WTC11 (cell line): Measurements from ENCODE around the gene ATF3.

Experiments used
- ATF3 ChIP-seq: sonication (generic); formaldehyde crosslinking; conservative IDR thresholded peaks from 2 replicates; pipeline ENCODE4 v1.8.1; 2022; ENCODE audit warnings: mild to moderate bottlenecking, missing genetic modification reagents
- E2F1 ChIP-seq: sonication (generic); formaldehyde crosslinking; IDR thresholded peaks from 2 replicates; pipeline ENCODE4 v1.8.0; 2022; ENCODE audit warnings: mild to moderate bottlenecking, missing genetic modification reagents
- GABPB1 ChIP-seq: sonication (generic); formaldehyde crosslinking; IDR thresholded peaks from 2 replicates; pipeline ENCODE4 v1.8.1; 2023; ENCODE audit warnings: mild to moderate bottlenecking, missing genetic modification reagents
- JUN ChIP-seq: sonication (generic); formaldehyde crosslinking; IDR thresholded peaks from 2 replicates; pipeline ENCODE4 v1.8.0; 2023; ENCODE audit warnings: mild to moderate bottlenecking, missing genetic modification reagents
- MXD4 ChIP-seq: fragments of 250-450 bp; sonication (Bioruptor Pico); IDR thresholded peaks from 2 replicates; pipeline ENCODE4 v1.8.0; 2021; ENCODE audit warnings: mild to moderate bottlenecking, moderate library complexity, borderline replicate concordance
- NFE2L1 ChIP-seq: sonication (generic); formaldehyde crosslinking; IDR thresholded peaks from 2 replicates; pipeline ENCODE4 v1.8.1; 2023; ENCODE audit warnings: missing genetic modification reagents
- PRDM15 ChIP-seq: sonication (generic); formaldehyde crosslinking; IDR thresholded peaks from 2 replicates; pipeline ENCODE4 v1.8.0; 2022; ENCODE audit warnings: missing genetic modification reagents
- SP1 ChIP-seq: sonication (generic); formaldehyde crosslinking; conservative IDR thresholded peaks from 2 replicates; pipeline ENCODE4 v1.8.1; 2022; ENCODE audit warnings: missing genetic modification reagents
- STAT6 ChIP-seq: sonication (generic); formaldehyde crosslinking; conservative IDR thresholded peaks from 2 replicates; pipeline ENCODE4 v1.8.1; 2023; ENCODE audit warnings: mild to moderate bottlenecking, low read depth, missing genetic modification reagents, moderate library complexity
- TP53 ChIP-seq: sonication (generic); formaldehyde crosslinking; IDR thresholded peaks from 2 replicates; pipeline ENCODE4 v1.8.1; 2023; ENCODE audit warnings: mild to moderate bottlenecking, missing genetic modification reagents
- USF1 ChIP-seq: sonication (generic); formaldehyde crosslinking; IDR thresholded peaks from 2 replicates; pipeline ENCODE4 v1.8.0; 2022; ENCODE audit warnings: mild to moderate bottlenecking, missing genetic modification reagents
- ZNF263 ChIP-seq: sonication (generic); formaldehyde crosslinking; IDR thresholded peaks from 2 replicates; pipeline ENCODE4 v1.8.1; 2022; ENCODE audit warnings: low read depth, mild to moderate bottlenecking, moderate library complexity, missing genetic modification reagents
- TF ChIP-seq, protein P1 (sequence below): sonication (generic); formaldehyde crosslinking; IDR thresholded peaks from 2 replicates; pipeline ENCODE4 v1.8.1; 2022; ENCODE audit warnings: mild to moderate bottlenecking, missing genetic modification reagents, moderate library complexity, borderline replicate concordance
- TF ChIP-seq, protein P2 (sequence below): fragments of 200-600 bp; IDR thresholded peaks from 2 replicates; pipeline ENCODE4 v1.8.0; 2022; ENCODE audit warnings: antibody characterized with exemption

GRCh38 chr1:212566522-212567479 lies 41.8 kb upstream of the ATF3 start:
- TF ChIP-seq, protein P1, sequence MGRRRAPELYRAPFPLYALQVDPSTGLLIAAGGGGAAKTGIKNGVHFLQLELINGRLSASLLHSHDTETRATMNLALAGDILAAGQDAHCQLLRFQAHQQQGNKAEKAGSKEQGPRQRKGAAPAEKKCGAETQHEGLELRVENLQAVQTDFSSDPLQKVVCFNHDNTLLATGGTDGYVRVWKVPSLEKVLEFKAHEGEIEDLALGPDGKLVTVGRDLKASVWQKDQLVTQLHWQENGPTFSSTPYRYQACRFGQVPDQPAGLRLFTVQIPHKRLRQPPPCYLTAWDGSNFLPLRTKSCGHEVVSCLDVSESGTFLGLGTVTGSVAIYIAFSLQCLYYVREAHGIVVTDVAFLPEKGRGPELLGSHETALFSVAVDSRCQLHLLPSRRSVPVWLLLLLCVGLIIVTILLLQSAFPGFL (CRISPR knock-in tag): no peak
- TF ChIP-seq ATF3 (CRISPR knock-in tag) (no peak), PRDM15 (CRISPR knock-in tag) (no peak), TP53 (CRISPR knock-in tag) (no peak), JUN (CRISPR knock-in tag) (no peak), E2F1 (CRISPR knock-in tag) (no peak), GABPB1 (CRISPR knock-in tag) (no peak), ZNF263 (CRISPR knock-in tag) (no peak), SP1 (CRISPR knock-in tag) (no peak), USF1 (CRISPR knock-in tag) (no peak), STAT6 (no peak), NFE2L1 (no peak), MXD4 (CRISPR knock-in tag) (no peak)
- TF ChIP-seq, protein P2, sequence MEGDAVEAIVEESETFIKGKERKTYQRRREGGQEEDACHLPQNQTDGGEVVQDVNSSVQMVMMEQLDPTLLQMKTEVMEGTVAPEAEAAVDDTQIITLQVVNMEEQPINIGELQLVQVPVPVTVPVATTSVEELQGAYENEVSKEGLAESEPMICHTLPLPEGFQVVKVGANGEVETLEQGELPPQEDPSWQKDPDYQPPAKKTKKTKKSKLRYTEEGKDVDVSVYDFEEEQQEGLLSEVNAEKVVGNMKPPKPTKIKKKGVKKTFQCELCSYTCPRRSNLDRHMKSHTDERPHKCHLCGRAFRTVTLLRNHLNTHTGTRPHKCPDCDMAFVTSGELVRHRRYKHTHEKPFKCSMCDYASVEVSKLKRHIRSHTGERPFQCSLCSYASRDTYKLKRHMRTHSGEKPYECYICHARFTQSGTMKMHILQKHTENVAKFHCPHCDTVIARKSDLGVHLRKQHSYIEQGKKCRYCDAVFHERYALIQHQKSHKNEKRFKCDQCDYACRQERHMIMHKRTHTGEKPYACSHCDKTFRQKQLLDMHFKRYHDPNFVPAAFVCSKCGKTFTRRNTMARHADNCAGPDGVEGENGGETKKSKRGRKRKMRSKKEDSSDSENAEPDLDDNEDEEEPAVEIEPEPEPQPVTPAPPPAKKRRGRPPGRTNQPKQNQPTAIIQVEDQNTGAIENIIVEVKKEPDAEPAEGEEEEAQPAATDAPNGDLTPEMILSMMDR: no peak
